ENCODE results near the gene SLC6A2.

Gene SLC6A2

DNA sequence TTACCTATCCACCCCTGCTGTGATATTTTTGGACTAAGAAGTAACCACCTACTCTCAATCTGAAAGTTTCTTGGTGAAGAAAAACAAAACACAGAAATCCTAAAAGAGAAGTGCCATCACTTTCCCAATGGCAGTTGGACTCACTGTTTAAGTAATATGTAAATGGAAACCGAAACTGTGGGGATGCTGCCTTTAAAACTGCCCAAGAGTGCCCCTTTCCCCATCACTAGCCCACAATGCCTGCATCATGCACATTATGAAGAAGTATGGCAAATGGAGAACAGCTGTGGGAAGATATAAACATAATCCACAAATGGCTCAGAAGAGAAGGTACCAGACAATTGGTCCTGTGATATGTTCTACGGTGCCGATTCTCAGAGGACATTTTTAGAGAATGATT, 33.5 kb upstream of the SLC6A2 start:
- Histone ChIP-seq H3K4me3 (IDR thresholded peaks at IDR 0.05; ENCODE audit: insufficient read depth, low read depth, low read length) (no peak overlapping the region), H2AFZ (ENCODE audit: low read depth) (no peak overlapping the region), H3K36me3 (ENCODE audit: insufficient read depth) (no peaks in the 10 kb centered on the region), H3K27me3 (ENCODE audit: insufficient read depth, low read depth) (no peaks in the 10 kb centered on the region), H3K4me2 (no peak overlapping the region), H4K20me1 (ENCODE audit: insufficient read depth) (no peaks in the 10 kb centered on the region), H3K4me1 (ENCODE audit: low read depth, poor library complexity, severe bottlenecking) (no peaks in the 10 kb centered on the region), H3K9ac (no peak overlapping the region), H3K27ac (no peak overlapping the region), H3K79me2 (ENCODE audit: insufficient read depth, low read depth) (no peaks in the 10 kb centered on the region)
- TF ChIP-seq, protein P1, sequence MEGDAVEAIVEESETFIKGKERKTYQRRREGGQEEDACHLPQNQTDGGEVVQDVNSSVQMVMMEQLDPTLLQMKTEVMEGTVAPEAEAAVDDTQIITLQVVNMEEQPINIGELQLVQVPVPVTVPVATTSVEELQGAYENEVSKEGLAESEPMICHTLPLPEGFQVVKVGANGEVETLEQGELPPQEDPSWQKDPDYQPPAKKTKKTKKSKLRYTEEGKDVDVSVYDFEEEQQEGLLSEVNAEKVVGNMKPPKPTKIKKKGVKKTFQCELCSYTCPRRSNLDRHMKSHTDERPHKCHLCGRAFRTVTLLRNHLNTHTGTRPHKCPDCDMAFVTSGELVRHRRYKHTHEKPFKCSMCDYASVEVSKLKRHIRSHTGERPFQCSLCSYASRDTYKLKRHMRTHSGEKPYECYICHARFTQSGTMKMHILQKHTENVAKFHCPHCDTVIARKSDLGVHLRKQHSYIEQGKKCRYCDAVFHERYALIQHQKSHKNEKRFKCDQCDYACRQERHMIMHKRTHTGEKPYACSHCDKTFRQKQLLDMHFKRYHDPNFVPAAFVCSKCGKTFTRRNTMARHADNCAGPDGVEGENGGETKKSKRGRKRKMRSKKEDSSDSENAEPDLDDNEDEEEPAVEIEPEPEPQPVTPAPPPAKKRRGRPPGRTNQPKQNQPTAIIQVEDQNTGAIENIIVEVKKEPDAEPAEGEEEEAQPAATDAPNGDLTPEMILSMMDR (conservative IDR thresholded peaks at IDR 0.05; ENCODE audit: low read depth, low read length), result no peak

DNA sequence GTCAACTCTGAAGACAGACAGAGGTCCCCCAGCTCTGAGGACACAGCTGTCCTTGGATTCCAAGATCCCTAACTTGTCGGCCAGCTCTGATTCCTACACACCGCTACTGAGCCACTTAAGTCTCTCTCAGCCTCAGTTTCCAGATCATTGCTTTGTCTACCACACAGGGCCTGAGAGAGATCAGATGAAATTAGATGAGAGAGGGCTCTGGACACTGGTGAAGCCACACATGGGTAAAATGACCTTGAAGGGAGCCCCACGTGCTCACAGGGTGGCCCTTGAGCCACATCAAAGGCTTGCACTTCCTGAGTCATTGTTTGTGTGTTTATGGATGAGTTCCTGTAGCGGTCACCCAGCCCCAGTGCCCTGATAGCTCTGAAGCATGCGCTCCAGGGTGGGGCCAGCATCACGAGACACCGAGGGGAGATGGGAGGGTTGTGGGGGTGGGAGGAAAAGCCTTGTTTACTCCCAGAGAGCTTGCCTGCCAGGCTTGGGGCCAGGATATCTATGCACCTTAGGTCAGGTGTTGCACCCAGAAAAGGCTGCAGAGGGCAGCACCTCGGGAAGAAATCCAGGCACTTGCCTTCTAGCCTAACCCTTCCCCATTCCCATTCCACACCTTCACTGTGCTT, 32.7 kb upstream of the SLC6A2 start:
- Histone ChIP-seq H3K9ac (no peak overlapping the region), H3K27ac (no peak overlapping the region)
- TF ChIP-seq, protein P1 (conservative IDR thresholded peaks at IDR 0.05; ENCODE audit: low read depth, low read length), result no peak

DNA sequence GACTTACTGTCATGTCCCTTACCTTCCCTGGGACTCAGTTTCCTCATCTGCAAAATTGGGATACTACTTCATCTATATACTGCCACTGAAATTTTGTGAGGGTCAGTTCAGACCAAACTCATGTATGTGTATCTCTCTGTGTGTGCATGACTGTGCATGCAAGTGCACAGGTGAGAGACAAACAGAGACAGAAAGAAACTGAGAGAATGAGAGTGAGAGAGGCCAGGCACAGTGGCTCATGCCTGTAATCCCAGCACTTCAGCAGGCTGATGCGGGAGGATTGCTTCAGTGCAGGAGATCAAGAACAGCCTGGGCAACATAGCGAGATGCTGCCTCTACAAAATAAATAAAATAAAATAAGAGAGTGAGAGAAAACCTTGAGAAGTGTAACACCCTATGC, 32.1 kb upstream of the SLC6A2 start:
- no peaks in the 10 kb centered on the region for H3K4me1 ChIP-seq (ENCODE audit: low read depth, poor library complexity, severe bottlenecking)
- no peak overlapping the region for H3K9ac ChIP-seq
- TF ChIP-seq, protein P1 (conservative IDR thresholded peaks at IDR 0.05; ENCODE audit: low read depth, low read length), result no peak
- no peaks in the 10 kb centered on the region for H3K36me3 ChIP-seq (ENCODE audit: insufficient read depth)
- no peaks in the 10 kb centered on the region for H3K79me2 ChIP-seq (ENCODE audit: insufficient read depth, low read depth)
- H3K4me3 ChIP-seq (IDR thresholded peaks at IDR 0.05; ENCODE audit: insufficient read depth, low read depth, low read length), result no peak overlapping the region
- no peak overlapping the region for H2AFZ ChIP-seq (ENCODE audit: low read depth)
- H3K27me3 ChIP-seq (ENCODE audit: insufficient read depth, low read depth), result no peaks in the 10 kb centered on the region
- no peak overlapping the region for H3K4me2 ChIP-seq
- H4K20me1 ChIP-seq (ENCODE audit: insufficient read depth), result no peaks in the 10 kb centered on the region
- H3K27ac ChIP-seq, result no peak overlapping the region

More for the DNA sequence above, 32.7 kb upstream of the SLC6A2 start:
- no peaks in the 10 kb centered on the region for H4K20me1 ChIP-seq (ENCODE audit: insufficient read depth)
- no peak overlapping the region for H2AFZ ChIP-seq (ENCODE audit: low read depth)
- no peaks in the 10 kb centered on the region for H3K27me3 ChIP-seq (ENCODE audit: insufficient read depth, low read depth)
- no peak overlapping the region for H3K4me2 ChIP-seq
- H3K79me2 ChIP-seq (ENCODE audit: insufficient read depth, low read depth), result no peaks in the 10 kb centered on the region
- no peaks in the 10 kb centered on the region for H3K4me1 ChIP-seq (ENCODE audit: low read depth, poor library complexity, severe bottlenecking)
- no peak overlapping the region for H3K4me3 ChIP-seq (IDR thresholded peaks at IDR 0.05; ENCODE audit: insufficient read depth, low read depth, low read length)
- no peaks in the 10 kb centered on the region for H3K36me3 ChIP-seq (ENCODE audit: insufficient read depth)

DNA sequence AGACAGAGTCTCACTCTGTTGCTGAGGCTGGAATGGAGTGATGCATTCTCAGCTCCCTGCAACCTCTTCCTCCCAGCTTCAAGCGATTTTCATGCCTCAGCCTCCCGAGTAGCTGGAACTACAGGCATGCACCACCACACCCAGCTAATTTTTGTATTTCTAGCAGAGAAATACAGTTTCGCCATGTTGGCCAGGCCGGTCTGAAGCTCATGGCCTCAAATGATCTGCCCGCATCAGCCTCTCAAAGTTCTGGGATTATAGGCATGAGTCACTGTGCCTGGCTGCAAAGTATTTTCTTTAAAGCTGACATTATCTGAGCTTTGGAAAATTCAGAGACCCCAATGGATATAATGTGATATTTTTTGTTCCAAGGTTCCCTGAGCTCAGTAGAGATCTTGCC, 31.1 kb upstream of the SLC6A2 start:
- no peak overlapping the region for H3K4me3 ChIP-seq (IDR thresholded peaks at IDR 0.05; ENCODE audit: insufficient read depth, low read depth, low read length)
- no peak overlapping the region for H3K4me2 ChIP-seq
- H4K20me1 ChIP-seq (ENCODE audit: insufficient read depth), result no peaks in the 10 kb centered on the region
- no peak overlapping the region for H2AFZ ChIP-seq (ENCODE audit: low read depth)
- H3K36me3 ChIP-seq (ENCODE audit: insufficient read depth), result no peaks in the 10 kb centered on the region
- H3K27ac ChIP-seq, result no peak overlapping the region
- H3K79me2 ChIP-seq (ENCODE audit: insufficient read depth, low read depth), result no peaks in the 10 kb centered on the region
- TF ChIP-seq, protein P1 (conservative IDR thresholded peaks at IDR 0.05; ENCODE audit: low read depth, low read length), result no peak
- H3K9ac ChIP-seq, result no peak overlapping the region
- H3K27me3 ChIP-seq (ENCODE audit: insufficient read depth, low read depth), result no peaks in the 10 kb centered on the region
- H3K4me1 ChIP-seq (ENCODE audit: low read depth, poor library complexity, severe bottlenecking), result no peaks in the 10 kb centered on the region
